ENCODE results near the gene HPSE2.

The HPSE2 gene

GRCh38 chr10:98852686-98853085 lies 383.0 kb downstream of the HPSE2 start:
- no peak overlapping the region for H3K27ac ChIP-seq (ENCODE audit: low read depth, low read length, severe bottlenecking)
- no peak overlapping the region for H3K4me3 ChIP-seq (ENCODE audit: extremely low read depth, insufficient read depth, low read length, poor library complexity, severe bottlenecking)
- H3K36me3 ChIP-seq (ENCODE audit: control insufficient read depth, insufficient read depth, low read length) = no peaks in the 10 kb centered on the region
- no CpG with 5 or more reads among the region's 1 CpG for WGBS, 2 experiments (ENCODE audit: insufficient coverage in 2 of 2)
- H3K9me3 ChIP-seq (ENCODE audit: control insufficient read depth, low read length) = no peaks in the 10 kb centered on the region
- H3K4me1 ChIP-seq (ENCODE audit: control insufficient read depth, insufficient read depth, low read length, poor library complexity, severe bottlenecking) = no peaks in the 10 kb centered on the region

GRCh38 chr10:98848361-98848760 lies 387.3 kb downstream of the HPSE2 start:
- H3K36me3 ChIP-seq (ENCODE audit: control insufficient read depth, insufficient read depth, low read length) = no peaks in the 10 kb centered on the region
- no peak overlapping the region for H3K27ac ChIP-seq (ENCODE audit: low read depth, low read length, severe bottlenecking)
- H3K4me1 ChIP-seq (ENCODE audit: control insufficient read depth, insufficient read depth, low read length, poor library complexity, severe bottlenecking) = no peaks in the 10 kb centered on the region
- no peaks in the 10 kb centered on the region for H3K9me3 ChIP-seq (ENCODE audit: control insufficient read depth, low read length)
- H3K4me3 ChIP-seq (ENCODE audit: extremely low read depth, insufficient read depth, low read length, poor library complexity, severe bottlenecking) = no peak overlapping the region
- WGBS, 2 experiments (ENCODE audit: insufficient coverage in 2 of 2) = 100% methylated on average over 2 of the region's 2 CpGs; no CpG with 5 or more reads in 1 of the 2 experiments

- Histone ChIP-seq H3K9me3 (ENCODE audit: control insufficient read depth, low read length) (no peaks in the 10 kb centered on the region), H3K4me1 (ENCODE audit: control insufficient read depth, insufficient read depth, low read length, poor library complexity, severe bottlenecking) (no peaks in the 10 kb centered on the region), H3K4me3 (ENCODE audit: extremely low read depth, insufficient read depth, low read length, poor library complexity, severe bottlenecking) (no peak overlapping the region), H3K36me3 (ENCODE audit: control insufficient read depth, insufficient read depth, low read length) (no peaks in the 10 kb centered on the region), H3K27ac (ENCODE audit: low read depth, low read length, severe bottlenecking) (no peak overlapping the region)
- 88% methylated on average over 1 of the region's 2 CpGs; no CpG with 5 or more reads in 1 of the 2 experiments for WGBS, 2 experiments (ENCODE audit: insufficient coverage in 2 of 2)
Observed at GRCh38 chr10:98846787-98847186, 388.9 kb downstream of the HPSE2 start.

- Histone ChIP-seq H3K4me3 (ENCODE audit: extremely low read depth, insufficient read depth, low read length, poor library complexity, severe bottlenecking) (no peak overlapping the region), H3K4me1 (ENCODE audit: control insufficient read depth, insufficient read depth, low read length, poor library complexity, severe bottlenecking) (no peaks in the 10 kb centered on the region), H3K27ac (ENCODE audit: low read depth, low read length, severe bottlenecking) (no peak overlapping the region), H3K9me3 (ENCODE audit: control insufficient read depth, low read length) (no peaks in the 10 kb centered on the region), H3K36me3 (ENCODE audit: control insufficient read depth, insufficient read depth, low read length) (no peaks in the 10 kb centered on the region)
- no CpG with 5 or more reads among the region's 1 CpG for WGBS, 2 experiments (ENCODE audit: insufficient coverage in 2 of 2)
Observed at GRCh38 chr10:98833542-98833941, 402.1 kb downstream of the HPSE2 start.

- H3K4me3 ChIP-seq (ENCODE audit: extremely low read depth, insufficient read depth, low read length, poor library complexity, severe bottlenecking) = no peak overlapping the region
- H3K27ac ChIP-seq (ENCODE audit: low read depth, low read length, severe bottlenecking) = peak overlapping the region; percentile 61
- no peaks in the 10 kb centered on the region for H3K9me3 ChIP-seq (ENCODE audit: control insufficient read depth, low read length)
- no peaks in the 10 kb centered on the region for H3K4me1 ChIP-seq (ENCODE audit: control insufficient read depth, insufficient read depth, low read length, poor library complexity, severe bottlenecking)
- H3K36me3 ChIP-seq (ENCODE audit: control insufficient read depth, insufficient read depth, low read length) = no peaks in the 10 kb centered on the region
- 100% methylated on average over 1 to 2 of the region's 2 CpGs for whole genome bisulfite sequencing, 2 experiments (ENCODE audit: insufficient coverage in 2 of 2)
Observed at GRCh38 chr10:98832738-98833137, 402.9 kb downstream of the HPSE2 start.

- Histone ChIP-seq H3K27ac (ENCODE audit: low read depth, low read length, severe bottlenecking) (peak overlapping the region; percentile 61), H3K4me3 (ENCODE audit: extremely low read depth, insufficient read depth, low read length, poor library complexity, severe bottlenecking) (no peak overlapping the region), H3K4me1 (ENCODE audit: control insufficient read depth, insufficient read depth, low read length, poor library complexity, severe bottlenecking) (no peaks in the 10 kb centered on the region), H3K36me3 (ENCODE audit: control insufficient read depth, insufficient read depth, low read length) (no peaks in the 10 kb centered on the region), H3K9me3 (ENCODE audit: control insufficient read depth, low read length) (no peaks in the 10 kb centered on the region)
- WGBS, 2 experiments (ENCODE audit: insufficient coverage in 2 of 2) = 78 to 82% methylated on average over 3 of the region's 3 CpGs
Observed at GRCh38 chr10:98832196-98832595, 403.5 kb downstream of the HPSE2 start.

GRCh38 chr10:98831391-98831790 lies 404.3 kb downstream of the HPSE2 start:
- H3K4me1 ChIP-seq (ENCODE audit: control insufficient read depth, insufficient read depth, low read length, poor library complexity, severe bottlenecking) = no peaks in the 10 kb centered on the region
- H3K27ac ChIP-seq (ENCODE audit: low read depth, low read length, severe bottlenecking) = no peak overlapping the region
- no peaks in the 10 kb centered on the region for H3K9me3 ChIP-seq (ENCODE audit: control insufficient read depth, low read length)
- no peak overlapping the region for H3K4me3 ChIP-seq (ENCODE audit: extremely low read depth, insufficient read depth, low read length, poor library complexity, severe bottlenecking)
- no CpG with 5 or more reads among the region's 1 CpG for WGBS, 2 experiments (ENCODE audit: insufficient coverage in 2 of 2)
- H3K36me3 ChIP-seq (ENCODE audit: control insufficient read depth, insufficient read depth, low read length) = no peaks in the 10 kb centered on the region

GRCh38 chr10:98825741-98826140 lies 409.9 kb downstream of the HPSE2 start:
- H3K4me3 ChIP-seq (ENCODE audit: extremely low read depth, insufficient read depth, low read length, poor library complexity, severe bottlenecking) = no peak overlapping the region
- no peak overlapping the region for H3K27ac ChIP-seq (ENCODE audit: low read depth, low read length, severe bottlenecking)
- H3K36me3 ChIP-seq (ENCODE audit: control insufficient read depth, insufficient read depth, low read length) = no peaks in the 10 kb centered on the region
- H3K9me3 ChIP-seq (ENCODE audit: control insufficient read depth, low read length) = no peaks in the 10 kb centered on the region
- H3K4me1 ChIP-seq (ENCODE audit: control insufficient read depth, insufficient read depth, low read length, poor library complexity, severe bottlenecking) = no peaks in the 10 kb centered on the region

GRCh38 chr10:98817396-98817795 lies 418.3 kb downstream of the HPSE2 start:
- Histone ChIP-seq H3K4me1 (ENCODE audit: control insufficient read depth, insufficient read depth, low read length, poor library complexity, severe bottlenecking) (no peaks in the 10 kb centered on the region), H3K9me3 (ENCODE audit: control insufficient read depth, low read length) (no peaks in the 10 kb centered on the region), H3K36me3 (ENCODE audit: control insufficient read depth, insufficient read depth, low read length) (no peaks in the 10 kb centered on the region), H3K27ac (ENCODE audit: low read depth, low read length, severe bottlenecking) (no peak overlapping the region), H3K4me3 (ENCODE audit: extremely low read depth, insufficient read depth, low read length, poor library complexity, severe bottlenecking) (no peak overlapping the region)
- WGBS, 2 experiments (ENCODE audit: insufficient coverage in 2 of 2) = 93 to 100% methylated on average over 2 to 3 of the region's 3 CpGs

- no peak overlapping the region for H3K27ac ChIP-seq (ENCODE audit: low read depth, low read length, severe bottlenecking)
- H3K36me3 ChIP-seq (ENCODE audit: control insufficient read depth, insufficient read depth, low read length) = no peaks in the 10 kb centered on the region
- 79 to 85% methylated on average over 6 to 7 of the region's 8 CpGs for WGBS, 2 experiments (ENCODE audit: insufficient coverage in 2 of 2)
Observed at GRCh38 chr10:98815039-98815885, 420.4 kb downstream of the HPSE2 start.

GRCh38 chr10:98814470-98814869 lies 421.2 kb downstream of the HPSE2 start:
- Histone ChIP-seq H3K9me3 (ENCODE audit: control insufficient read depth, low read length) (no peaks in the 10 kb centered on the region), H3K36me3 (ENCODE audit: control insufficient read depth, insufficient read depth, low read length) (no peaks in the 10 kb centered on the region), H3K27ac (ENCODE audit: low read depth, low read length, severe bottlenecking) (no peak overlapping the region), H3K4me1 (ENCODE audit: control insufficient read depth, insufficient read depth, low read length, poor library complexity, severe bottlenecking) (no peaks in the 10 kb centered on the region), H3K4me3 (ENCODE audit: extremely low read depth, insufficient read depth, low read length, poor library complexity, severe bottlenecking) (no peak overlapping the region)
- 80% methylated on average over 2 of the region's 3 CpGs; no CpG with 5 or more reads in 1 of the 2 experiments for WGBS, 2 experiments (ENCODE audit: insufficient coverage in 2 of 2)

More at GRCh38 chr10:98815039-98815885, 420.4 kb downstream of the HPSE2 start:
- Histone ChIP-seq H3K9me3 (ENCODE audit: control insufficient read depth, low read length) (no peaks in the 10 kb centered on the region), H3K4me1 (ENCODE audit: control insufficient read depth, insufficient read depth, low read length, poor library complexity, severe bottlenecking) (no peaks in the 10 kb centered on the region), H3K4me3 (ENCODE audit: extremely low read depth, insufficient read depth, low read length, poor library complexity, severe bottlenecking) (no peak overlapping the region)

Measured in mesodermal cell (in vitro differentiated cells).